Glomerular visceral epithelial cell (primary cell): ENCODE measurements around the gene EIF3L.

ENCODE experiments used
- DNase-seq: peaks from one replicate; pipeline ENCODE4 v3.0.0-alpha.2; 2016; ENCODE audit errors: extremely low spot score

EIF3L gene

DNA sequence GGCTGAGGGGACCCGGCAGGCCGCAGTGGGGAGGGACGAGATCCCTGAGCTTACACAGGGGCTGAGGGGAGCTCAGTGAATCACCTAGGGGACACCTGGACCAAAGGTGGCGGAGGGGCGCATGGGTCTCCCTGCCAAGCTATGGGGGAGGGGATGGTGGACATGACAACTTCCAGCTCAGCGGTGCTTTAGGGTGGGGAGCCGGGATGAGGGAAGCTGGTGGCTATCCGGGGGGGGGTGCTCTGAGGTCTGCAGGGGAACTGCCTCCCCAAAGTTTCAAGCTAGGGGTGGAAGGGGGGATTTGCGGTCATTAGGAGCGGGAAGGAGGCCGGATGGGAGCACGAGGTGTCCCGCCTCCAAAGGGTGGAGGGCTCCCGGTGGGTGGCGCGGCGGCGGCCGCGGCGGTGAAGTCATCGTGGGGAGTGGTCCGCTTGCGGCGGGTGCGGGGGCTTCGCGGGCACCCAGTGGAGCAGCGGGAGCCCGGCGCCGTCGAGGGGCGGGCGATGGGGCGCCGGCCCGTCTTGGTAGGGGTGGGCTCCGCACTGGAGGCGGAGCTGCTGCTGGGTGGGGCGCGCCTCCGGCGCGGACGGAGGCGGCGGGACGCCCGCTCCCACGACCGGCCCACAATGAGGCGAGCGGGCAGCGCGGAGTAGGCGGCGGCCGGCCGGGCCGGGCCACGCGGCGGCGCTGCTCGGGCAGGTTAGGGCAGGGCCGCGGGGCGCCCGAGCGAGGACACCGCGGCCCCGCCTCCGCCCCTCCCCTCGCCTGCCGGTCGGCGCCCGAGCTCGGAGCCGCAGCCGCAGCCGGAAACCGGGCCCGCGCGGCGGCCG, 56.5 kb downstream of the EIF3L start, which contains the start of gene MICALL1:
TSS of gene MICALL1 (plus strand) at position 764 of the 830 bp plus-strand sequence. CDS start 126 bp downstream, outside the sequence.
- peak; percentile 85 for DNase-seq

DNA sequence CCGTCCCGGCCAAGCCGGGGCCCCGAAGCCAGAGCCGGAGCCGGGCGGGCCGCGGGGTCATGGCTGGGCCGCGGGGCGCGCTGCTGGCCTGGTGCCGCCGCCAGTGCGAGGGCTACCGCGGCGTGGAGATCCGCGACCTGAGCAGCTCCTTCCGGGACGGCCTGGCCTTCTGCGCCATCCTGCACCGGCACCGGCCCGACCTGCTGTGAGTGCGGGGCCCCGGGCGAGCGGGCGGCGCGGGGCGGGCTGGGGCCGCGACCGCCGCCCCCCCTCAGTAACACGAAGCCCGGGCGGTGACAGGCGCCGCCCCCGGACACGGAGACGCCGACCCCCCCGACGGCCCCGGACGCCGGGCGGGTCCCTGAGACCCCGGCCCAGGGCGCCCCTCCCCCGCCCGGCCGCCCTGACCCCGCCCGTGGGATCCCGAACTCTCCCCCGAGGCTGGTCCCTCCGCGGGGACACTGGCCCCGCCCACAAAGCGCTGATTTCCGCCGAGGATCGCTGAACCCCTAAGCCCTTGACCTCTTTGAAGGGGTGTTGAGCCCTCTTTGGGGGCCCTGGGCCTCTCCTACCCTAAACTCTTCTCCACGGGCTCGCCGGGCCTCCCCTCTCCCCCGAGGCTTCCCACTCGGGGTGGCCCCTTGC, 57.3 kb downstream of the EIF3L start:
- no peak for DNase-seq

GRCh38 chr22:37907036-37907954, 58.1 kb downstream of the EIF3L start:
- DNase-seq, result no peak

GRCh38 chr22:37909766-37910165, 60.5 kb downstream of the EIF3L start:
- DNase-seq, result no peak

DNA sequence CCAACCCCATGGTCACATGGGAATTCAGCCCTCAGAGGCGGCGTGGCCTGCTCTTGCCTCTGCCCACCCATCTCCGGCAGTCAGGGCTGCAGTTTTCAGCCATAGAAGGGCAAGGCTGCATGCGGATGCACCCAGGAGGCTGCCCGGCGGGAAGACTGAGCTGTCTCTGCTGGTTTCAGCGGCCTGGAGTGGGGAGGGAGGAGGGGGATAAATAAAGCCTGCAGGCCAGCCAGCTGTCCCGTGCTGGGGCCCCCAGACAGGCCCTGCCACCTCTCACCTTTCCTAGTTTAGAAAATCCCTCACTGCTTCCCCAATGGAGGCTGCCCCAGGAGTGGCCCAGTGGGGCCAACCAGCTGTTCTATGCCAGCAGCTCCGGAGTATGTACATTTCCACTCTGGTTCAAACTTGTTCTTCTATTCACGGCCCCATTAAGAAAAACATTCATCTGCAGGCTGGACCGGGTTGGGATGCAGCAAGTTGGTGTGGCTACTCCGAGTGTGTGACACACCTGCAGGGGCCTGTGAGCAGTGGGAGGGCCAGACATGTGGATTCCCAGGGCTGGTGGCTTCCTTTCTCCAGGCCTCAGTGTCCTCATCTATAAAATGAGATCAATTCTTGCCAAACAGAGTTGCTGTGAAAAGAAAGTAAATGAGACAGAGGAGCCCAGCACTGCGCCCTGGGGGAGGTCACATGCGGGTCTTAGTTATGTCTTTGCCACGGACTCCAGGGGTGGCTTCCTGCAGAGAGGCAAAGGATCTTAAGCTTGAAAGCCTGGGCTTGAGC, 61.9 kb downstream of the EIF3L start:
- DNase-seq, result no peak

DNA sequence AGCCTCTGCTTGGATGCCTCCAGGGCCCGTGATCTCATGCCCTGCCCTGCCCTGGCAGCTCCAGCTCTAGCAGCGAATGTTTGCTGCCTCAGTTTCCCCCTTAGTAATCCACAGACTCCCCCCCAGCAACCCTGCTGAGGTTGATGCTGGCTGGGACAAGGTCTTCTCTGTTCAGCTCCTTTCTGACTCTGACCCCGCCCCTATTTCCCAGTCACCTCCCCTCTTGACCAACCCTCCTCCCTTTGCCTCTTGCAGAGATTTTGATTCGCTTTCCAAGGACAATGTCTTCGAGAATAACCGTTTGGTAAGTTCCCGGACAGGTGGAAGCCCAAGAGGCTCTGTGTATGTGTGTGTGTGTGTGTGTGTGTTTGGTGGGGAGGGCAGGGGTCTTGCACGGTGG, 62.5 kb downstream of the EIF3L start:
- DNase-seq, result no peak

- DNase-seq, result no peak
These were observed 63.0 kb downstream of the EIF3L start for GRCh38 chr22:37912171-37912570.

DNA sequence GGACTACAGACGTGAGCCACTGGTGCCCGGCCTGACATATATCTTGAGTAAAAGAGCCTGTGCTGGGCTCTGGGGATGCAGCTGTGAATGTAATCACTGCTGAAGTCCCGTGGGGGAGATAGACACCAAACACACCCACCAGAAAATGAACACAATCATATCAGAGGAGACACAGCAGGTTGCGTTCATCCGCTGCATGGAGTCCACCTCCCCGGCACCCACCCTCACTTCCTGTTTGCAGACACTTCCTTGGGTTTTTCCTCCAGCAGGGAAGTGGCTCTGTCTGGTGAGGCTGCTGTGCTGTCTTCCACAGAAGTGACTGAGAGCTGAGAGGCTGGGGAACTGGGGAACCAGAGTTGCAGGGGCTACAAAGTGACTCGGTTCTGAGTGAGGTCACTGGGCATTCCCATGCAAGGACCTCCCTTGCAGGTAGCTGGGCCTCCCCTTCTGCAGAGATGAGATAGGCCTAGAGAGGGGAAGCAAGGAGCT, 64.1 kb downstream of the EIF3L start:
- no peak for DNase-seq

GRCh38 chr22:37916311-37916710, 67.1 kb downstream of the EIF3L start:
- no peak for DNase-seq

DNA sequence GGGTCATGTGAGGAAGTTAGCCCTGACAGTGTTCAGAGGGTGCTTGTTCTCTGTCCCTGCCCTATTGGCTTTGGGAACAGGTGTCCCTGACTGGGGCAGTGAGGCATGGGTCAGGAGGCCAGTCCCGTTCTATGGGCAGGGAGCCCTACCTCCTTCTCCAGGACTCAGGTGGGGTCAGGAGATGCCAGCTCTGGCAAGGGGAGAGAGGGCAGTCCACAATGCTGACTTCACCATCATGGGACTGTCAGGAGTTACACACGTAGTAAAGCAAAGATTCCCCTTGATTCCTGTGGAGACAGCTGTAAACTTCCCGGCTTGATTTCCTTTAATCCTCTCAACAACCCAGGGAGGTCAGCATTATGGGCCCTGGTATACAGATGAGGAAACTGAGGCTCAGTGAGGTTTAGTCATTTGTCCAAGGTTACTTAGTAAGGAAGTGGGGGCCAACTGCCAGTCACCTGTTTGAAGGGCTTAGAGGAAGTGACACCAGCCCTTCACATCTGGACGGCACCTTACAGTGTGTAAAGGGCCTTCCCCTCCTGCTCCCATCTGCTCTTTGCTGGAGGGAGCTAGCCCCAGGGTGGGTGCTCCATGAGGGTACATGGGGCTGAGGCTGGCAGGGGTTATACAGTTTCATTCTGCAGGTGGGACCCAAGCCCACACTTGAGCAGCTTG, 68.8 kb downstream of the EIF3L start:
- DNase-seq, result no peak

DNA sequence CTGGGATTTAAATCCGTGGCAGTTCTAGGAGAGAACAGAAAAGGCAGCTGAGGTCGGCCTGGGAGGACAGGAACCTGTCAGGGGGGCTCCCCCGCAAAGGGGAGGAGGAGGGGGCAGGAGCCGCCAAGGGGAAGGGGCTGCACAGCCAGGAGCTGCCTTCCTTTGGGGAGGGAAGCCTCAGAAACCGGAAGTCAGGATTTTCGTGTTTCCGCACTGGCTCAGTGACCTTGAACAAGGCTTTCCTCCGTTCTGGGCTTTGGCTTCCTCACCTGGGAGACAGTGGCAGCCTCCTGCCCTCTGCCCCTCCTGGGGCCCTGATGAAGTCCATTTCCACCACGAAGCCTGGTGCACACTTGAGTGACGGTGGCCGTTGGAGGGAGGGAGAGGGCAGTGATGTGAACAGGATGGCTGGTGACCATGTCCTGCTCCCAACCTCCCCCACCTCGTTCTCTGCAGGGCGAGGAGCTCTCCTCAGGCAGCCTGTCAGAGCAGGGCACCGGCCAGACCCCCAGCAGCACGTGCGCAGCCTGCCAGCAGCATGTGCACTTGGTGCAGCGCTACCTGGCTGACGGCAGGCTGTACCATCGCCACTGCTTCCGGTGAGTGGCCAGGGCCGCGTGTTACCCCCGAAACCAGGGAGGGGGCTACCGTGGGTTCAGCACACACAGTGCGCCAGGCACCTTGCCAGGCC, 69.5 kb downstream of the EIF3L start:
- no peak for DNase-seq

DNA sequence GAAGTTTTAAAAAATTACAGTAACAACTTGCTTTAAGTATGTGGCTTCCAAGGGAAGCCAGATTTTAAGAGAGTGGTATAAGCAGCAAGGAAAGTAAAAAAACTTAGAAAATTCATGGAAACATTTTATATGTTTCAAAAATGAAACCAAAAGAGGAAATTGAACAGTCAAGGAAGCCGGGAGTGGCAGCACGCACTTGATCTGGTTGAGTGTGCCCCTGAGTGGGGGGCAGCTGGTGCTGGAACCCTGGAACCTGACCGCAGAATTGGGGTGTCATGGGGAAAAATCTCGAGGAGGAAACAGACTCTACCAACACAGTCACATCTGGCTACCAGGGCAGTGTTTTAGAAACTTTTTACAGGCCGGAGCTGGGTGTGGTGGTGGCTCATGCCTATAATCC, 70.9 kb downstream of the EIF3L start:
- DNase-seq, result no peak

DNA sequence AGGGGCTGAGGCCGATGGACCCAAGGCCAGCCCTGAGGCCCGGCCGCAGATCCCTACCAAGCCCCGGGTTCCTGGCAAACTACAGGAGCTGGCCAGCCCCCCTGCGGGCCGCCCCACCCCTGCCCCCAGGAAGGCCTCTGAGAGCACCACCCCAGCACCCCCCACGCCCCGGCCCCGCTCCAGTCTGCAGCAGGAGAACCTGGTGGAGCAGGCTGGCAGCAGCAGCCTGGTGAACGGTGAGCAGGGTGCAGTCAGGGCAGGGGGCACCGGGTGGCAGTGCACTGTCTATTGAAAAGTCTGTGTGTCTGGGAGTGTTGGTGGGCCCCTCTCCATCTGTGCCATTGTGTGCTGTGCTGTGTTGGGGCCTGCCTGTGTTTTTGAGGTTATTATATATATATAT, 73.0 kb downstream of the EIF3L start:
- no peak for DNase-seq

DNA sequence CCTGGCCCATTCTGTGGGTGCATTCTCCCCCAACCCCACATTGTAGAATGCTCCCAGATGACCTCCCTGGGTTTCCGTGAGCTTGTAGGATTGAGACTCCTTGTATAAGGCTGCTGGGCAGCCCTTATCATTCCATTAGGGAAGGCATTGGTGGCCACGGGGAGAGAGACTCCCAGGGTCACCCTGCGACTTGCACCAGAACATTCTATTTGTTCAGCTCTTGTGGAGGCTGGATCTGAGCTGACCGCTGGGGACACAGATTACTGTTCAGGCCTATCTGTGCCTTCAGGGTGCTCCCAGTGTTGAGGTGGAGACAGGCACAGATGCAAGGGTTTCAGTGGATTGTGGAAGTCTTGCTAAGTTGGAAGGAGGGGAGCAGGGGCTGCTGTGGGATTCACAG, 74.7 kb downstream of the EIF3L start:
- DNase-seq, result no peak

GRCh38 chr22:37924386-37925065, 75.3 kb downstream of the EIF3L start:
- no peak for DNase-seq

DNA sequence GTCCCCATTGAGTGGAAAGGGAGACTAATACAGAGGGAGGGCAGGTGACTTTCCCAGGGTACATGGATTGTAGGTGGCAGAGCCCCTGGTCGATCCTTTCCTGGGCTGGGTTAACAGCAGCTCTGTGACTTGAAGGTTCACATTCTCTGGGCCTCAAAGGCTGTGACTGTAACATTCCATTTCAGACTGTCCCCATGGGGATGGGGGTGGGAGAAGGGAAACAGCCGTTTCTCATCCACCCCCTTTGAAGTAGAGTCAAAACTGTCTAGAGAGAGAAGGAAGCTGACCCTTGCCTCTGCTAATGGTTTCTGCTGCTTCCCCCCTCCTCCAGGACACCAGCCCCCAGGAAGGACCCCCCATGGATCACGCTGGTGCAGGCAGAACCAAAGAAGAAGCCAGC, 76.1 kb downstream of the EIF3L start:
- DNase-seq, result no peak

GRCh38 chr22:37925767-37926166, 76.5 kb downstream of the EIF3L start:
- DNase-seq, result no peak

DNA sequence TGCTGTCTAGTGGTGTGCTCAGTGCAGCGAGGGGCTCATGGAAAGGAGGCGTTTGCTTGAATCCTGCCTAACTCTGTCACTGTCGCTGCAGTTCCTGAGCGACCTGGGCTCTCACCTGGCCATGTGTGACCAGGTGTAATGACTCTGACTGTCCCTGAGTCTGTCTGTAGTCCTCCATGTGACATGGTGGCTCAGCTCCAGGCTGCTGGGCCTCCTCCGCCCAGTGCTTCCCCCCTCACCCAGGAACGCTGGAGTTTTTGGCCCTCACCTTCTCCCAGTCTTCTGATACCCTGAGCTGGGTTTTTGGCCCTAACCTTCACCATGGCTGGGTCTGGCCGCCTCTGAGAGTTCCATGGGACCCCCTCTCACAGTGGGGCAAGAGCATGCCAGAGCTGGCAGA, 77.1 kb downstream of the EIF3L start:
- DNase-seq, result no peak
